ENCODE results near the gene SLC6A12.

The SLC6A12 gene

DNA sequence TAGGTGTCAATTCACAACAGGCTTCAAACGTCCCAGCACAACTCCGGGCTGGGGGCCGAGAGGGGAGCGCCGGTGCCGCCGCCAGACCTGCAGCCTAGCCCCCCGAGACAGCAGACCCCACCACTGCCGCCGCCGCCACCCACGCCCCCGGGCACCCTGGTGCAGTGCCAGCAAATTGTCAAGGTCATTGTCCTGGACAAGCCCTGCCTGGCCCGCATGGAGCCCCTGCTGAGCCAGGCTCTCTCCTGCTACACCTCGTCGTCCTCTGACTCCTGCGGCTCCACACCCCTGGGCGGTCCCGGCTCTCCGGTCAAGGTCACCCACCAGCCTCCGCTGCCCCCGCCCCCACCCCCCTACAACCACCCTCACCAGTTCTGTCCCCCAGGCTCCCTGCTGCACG, 39.4 kb downstream of the SLC6A12 start:
- no peaks in the 10 kb centered on the region for H3K36me3 ChIP-seq (ENCODE audit: insufficient read depth, low read length)
- peaks cover 7% of the 10 kb centered on the region for H3K4me1 ChIP-seq (ENCODE audit: insufficient read depth, low read length)
- no peaks in the 10 kb centered on the region for H3K9me3 ChIP-seq (ENCODE audit: low read length)
- peaks cover 17% of the 10 kb centered on the region for H3K27me3 ChIP-seq (ENCODE audit: insufficient read depth, low read length)
- H3K4me3 ChIP-seq (ENCODE audit: low read length): no peak overlapping the region
- H2AFZ ChIP-seq (ENCODE audit: low read depth, low read length): no peak overlapping the region

DNA sequence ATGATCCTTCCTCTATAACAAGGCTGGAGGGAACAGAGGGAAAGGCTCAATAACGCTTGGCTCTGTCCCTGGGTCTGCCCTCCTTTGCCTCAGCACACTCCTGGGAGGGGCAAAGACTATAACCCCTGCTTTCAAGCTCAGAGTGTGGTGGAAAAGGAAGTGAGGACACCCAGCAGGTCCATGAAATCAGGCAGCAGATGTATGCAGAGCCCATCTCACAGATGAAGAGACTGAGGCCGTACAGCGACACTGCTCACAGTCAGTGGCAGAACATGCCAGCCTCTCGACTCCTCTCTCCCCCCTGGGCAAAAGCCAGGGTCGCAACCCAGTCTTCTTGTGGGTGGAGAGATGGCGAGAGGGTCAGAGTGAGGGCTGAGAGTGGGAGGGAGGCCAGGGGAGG, 39.8 kb downstream of the SLC6A12 start:
- Histone ChIP-seq H3K4me1 (ENCODE audit: insufficient read depth, low read length) (peaks cover 7% of the 10 kb centered on the region), H3K9me3 (ENCODE audit: low read length) (no peaks in the 10 kb centered on the region), H3K4me3 (ENCODE audit: low read length) (no peak overlapping the region), H3K36me3 (ENCODE audit: insufficient read depth, low read length) (no peaks in the 10 kb centered on the region), H3K27me3 (ENCODE audit: insufficient read depth, low read length) (peaks cover 20% of the 10 kb centered on the region), H2AFZ (ENCODE audit: low read depth, low read length) (no peak overlapping the region)

DNA sequence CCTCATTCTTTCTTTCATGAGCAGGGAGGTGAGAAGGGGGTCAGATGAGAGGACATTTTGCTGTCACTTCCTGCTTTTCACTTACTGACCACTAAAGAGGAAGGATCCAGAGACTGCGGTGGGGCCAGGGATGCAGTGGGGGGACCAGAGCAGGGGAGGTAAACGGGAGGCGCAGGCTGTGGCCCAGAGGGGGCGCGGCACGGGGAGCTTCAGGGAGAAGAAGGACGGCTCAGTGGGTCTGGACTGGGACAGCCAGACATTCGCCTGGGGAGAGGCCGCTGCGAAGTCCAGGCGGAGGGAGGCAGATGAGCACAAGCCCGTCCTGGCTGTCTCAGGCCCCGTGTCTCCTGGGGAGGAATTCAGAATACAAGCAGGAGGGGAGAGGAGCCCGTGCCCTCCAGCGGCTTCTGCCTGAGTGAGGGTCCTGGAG, 41.2 kb downstream of the SLC6A12 start:
- H2AFZ ChIP-seq (ENCODE audit: low read depth, low read length): no peak overlapping the region
- no peaks in the 10 kb centered on the region for H3K36me3 ChIP-seq (ENCODE audit: insufficient read depth, low read length)
- H3K27me3 ChIP-seq (ENCODE audit: insufficient read depth, low read length): peaks cover 30% of the 10 kb centered on the region
- no peaks in the 10 kb centered on the region for H3K9me3 ChIP-seq (ENCODE audit: low read length)
- no peak overlapping the region for H3K4me3 ChIP-seq (ENCODE audit: low read length)
- H3K4me1 ChIP-seq (ENCODE audit: insufficient read depth, low read length): peaks cover 7% of the 10 kb centered on the region

DNA sequence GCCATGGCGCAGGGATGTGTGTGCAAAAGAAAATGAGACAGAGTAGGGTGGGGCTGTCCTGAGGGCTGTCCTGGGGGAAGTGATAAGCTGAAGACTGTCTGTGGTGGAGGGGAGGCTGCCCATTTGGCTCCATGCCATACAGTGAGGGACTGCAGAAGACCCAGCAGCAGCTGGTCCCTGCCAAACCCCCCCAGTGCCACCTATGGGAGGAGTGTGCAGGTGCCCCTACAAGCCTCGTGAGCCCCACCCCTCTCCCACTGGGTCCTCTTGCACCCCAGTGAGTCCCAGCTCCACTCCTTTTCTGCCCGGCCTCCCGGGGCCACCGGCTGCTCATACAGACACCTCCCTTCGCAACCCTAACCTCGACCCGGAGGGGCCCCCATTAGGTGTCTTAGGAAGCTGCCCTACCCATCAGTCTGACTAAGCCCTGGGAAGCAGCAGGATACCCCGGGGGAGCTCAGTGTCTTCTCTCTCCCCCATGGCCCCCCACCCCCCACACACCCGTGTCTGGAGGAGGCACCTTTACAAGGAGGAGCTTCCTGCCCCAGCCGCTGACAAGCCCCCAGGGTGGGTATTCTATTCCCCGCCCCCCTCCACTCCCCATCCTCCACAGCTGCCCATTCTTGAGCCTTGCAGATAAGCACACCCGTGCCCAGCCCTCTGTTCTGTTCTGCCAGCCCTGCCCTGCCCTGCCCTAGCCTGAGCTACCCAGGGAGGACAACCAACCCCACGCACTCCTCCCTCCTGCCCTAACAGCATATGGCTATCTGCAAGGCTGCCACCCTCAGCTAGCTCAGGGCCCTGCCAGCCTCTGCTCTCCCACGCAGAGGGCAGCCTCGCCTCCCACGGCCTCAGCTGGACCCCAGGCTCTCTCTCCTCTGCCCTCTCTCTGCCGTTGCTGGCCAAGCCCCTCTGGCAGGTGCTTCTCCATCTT, 41.9 kb downstream of the SLC6A12 start:
- peaks cover 26% of the 10 kb centered on the region for H3K27me3 ChIP-seq (ENCODE audit: insufficient read depth, low read length)
- no peaks in the 10 kb centered on the region for H3K9me3 ChIP-seq (ENCODE audit: low read length)
- no peak overlapping the region for H2AFZ ChIP-seq (ENCODE audit: low read depth, low read length)
- H3K4me1 ChIP-seq (ENCODE audit: insufficient read depth, low read length): peaks cover 7% of the 10 kb centered on the region
- H3K4me3 ChIP-seq (ENCODE audit: low read length): no peak overlapping the region
- H3K36me3 ChIP-seq (ENCODE audit: insufficient read depth, low read length): no peaks in the 10 kb centered on the region

DNA sequence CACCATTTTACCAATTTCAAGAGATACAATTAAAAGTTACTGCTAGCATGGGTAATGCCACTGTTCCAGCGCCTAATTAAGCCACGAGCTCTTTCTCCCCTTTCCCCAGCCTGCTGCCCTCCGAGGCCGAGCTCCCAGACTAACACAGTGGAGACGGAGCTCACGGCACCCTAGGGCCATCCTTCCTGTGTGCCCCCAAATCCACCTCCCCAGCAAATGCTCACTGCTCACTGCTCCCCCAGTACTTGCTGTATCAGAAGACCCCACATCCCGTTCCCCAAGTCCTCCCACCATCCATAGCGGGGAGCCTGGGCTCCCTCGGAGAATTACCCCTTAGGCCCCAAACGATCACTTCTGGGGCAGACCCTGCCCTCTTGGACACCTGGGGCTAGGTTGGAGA, 42.7 kb downstream of the SLC6A12 start:
- Histone ChIP-seq H3K36me3 (ENCODE audit: insufficient read depth, low read length) (no peaks in the 10 kb centered on the region), H3K4me3 (ENCODE audit: low read length) (no peak overlapping the region), H2AFZ (ENCODE audit: low read depth, low read length) (no peak overlapping the region), H3K27me3 (ENCODE audit: insufficient read depth, low read length) (peaks cover 26% of the 10 kb centered on the region), H3K9me3 (ENCODE audit: low read length) (no peaks in the 10 kb centered on the region), H3K4me1 (ENCODE audit: insufficient read depth, low read length) (peaks cover 7% of the 10 kb centered on the region)

DNA sequence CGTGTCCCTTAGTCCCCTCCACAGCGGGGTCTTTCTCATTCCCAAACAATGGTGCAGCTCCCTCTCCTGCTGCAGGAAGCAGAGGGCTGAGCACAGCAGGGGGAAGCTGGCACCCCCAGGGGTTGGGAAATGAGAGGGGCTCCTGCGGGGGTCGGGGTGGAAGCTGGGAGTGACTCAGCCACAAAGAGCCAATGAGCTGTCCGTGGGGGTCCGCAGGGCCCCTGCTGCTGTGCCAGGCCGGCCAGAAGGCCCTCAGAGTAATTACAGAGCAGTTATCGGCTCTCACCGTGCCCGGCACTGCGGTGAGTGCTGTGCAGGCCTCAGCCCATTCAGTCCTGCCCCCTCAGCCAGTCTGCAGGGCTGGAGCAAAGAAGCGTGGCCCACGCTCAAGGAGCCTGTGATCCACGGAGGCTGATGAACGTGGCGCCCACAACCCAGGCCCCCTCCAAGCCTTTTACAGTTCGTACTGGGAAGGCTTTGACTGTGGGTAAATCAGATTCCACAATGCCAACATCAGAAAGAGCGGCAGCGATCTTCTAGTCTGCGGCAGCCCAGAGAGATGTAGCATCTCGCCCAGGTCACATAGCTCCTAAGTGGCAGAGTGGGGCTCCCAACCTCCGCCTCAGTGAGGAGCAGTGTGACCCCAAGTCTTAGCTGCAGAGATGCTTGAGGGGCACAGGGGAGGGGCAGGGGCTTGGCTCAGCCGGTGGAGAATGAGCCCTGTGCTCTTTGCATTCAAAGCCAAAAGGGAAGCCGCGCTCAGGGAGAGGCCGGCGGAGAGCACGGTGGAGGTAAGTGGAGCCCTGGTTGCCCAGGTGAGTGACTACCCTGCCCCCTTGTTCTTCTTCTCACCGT, 43.4 kb downstream of the SLC6A12 start:
- Histone ChIP-seq H3K4me1 (ENCODE audit: insufficient read depth, low read length) (peaks cover 7% of the 10 kb centered on the region), H3K36me3 (ENCODE audit: insufficient read depth, low read length) (no peaks in the 10 kb centered on the region), H3K4me3 (ENCODE audit: low read length) (no peak overlapping the region), H3K27me3 (ENCODE audit: insufficient read depth, low read length) (peaks cover 26% of the 10 kb centered on the region), H3K9me3 (ENCODE audit: low read length) (no peaks in the 10 kb centered on the region), H2AFZ (ENCODE audit: low read depth, low read length) (no peak overlapping the region)

DNA sequence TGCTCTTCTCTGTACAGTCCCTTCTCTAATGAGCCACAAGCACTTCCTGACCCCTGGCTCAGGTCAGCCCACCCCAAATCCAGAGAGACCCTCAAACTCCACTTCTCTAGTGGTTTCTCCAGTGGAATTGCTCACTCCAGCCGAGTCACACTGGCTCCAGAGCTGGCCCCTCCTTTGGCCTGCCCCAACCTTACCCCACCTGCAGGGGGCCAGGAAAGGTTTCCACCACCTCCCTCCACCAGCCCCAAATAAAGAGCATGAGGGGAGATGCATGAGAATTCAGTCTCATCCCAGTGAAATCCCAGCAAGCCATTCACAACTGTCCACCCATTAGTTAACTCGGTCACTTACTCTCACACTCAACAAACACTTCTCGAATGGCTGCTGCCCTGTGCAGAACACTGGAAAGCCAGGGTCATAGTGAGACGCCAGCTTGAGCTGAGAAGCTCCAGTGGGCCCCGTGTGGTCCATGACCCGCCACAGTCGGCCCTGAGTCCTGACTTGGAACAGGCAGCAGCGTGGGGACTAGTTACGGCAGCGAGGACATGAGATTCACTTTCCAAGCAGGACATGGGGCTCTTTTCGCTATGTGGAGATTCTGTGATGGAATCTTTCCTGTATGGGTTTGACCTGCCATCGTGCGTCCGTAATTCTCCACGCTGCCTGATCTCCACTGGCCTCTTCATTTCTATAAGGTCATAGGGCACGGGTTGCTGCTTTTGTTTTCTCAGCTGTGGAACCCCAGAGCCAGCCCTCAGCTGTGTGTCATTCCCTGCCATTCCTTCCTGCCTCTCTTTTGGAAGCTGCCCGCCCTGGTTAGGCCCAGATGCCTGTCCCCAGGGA, 44.2 kb downstream of the SLC6A12 start:
- H3K9me3 ChIP-seq (ENCODE audit: low read length): no peaks in the 10 kb centered on the region
- H2AFZ ChIP-seq (ENCODE audit: low read depth, low read length): no peak overlapping the region
- H3K4me3 ChIP-seq (ENCODE audit: low read length): no peak overlapping the region
- H3K36me3 ChIP-seq (ENCODE audit: insufficient read depth, low read length): no peaks in the 10 kb centered on the region
- H3K27me3 ChIP-seq (ENCODE audit: insufficient read depth, low read length): peaks cover 22% of the 10 kb centered on the region
- peaks cover 7% of the 10 kb centered on the region for H3K4me1 ChIP-seq (ENCODE audit: insufficient read depth, low read length)

DNA sequence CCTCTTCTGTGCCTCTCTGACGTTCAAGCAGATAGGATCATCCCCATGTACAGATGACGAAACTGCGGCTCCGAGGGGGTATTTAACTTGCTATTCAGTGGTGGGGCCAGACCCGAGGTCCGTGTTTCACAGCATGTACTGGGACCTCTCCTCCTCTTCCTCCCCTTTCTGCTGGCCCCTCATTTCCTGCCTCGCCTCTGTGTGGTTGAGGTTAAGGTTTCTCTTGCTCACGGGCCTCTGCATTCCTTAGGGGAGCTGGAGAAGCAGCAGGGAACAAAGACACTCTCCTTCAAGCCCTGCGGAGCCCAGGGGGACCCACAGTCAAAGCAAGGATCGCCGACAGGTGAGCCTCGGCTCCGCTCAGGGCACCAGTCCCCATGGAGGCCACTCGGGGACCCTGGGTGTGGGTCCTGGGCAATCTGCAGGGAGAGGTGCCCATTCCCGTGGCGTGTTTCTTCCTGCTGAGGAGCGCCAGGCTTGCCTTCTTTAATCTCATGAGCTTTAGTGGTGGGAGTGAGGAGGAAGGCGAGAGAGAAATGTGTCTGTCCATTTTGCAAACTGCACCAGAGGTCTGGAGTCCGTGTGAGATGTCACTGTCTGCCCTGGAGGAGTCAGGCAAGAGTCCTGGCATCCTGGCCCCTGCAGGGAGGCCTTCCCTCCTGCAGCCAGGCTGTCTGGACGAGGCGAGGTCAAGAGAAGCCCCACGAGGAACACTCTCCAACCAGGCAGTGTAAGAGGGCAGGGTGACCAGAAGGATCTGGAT, 45.0 kb downstream of the SLC6A12 start:
- peaks cover 7% of the 10 kb centered on the region for H3K4me1 ChIP-seq (ENCODE audit: insufficient read depth, low read length)

DNA sequence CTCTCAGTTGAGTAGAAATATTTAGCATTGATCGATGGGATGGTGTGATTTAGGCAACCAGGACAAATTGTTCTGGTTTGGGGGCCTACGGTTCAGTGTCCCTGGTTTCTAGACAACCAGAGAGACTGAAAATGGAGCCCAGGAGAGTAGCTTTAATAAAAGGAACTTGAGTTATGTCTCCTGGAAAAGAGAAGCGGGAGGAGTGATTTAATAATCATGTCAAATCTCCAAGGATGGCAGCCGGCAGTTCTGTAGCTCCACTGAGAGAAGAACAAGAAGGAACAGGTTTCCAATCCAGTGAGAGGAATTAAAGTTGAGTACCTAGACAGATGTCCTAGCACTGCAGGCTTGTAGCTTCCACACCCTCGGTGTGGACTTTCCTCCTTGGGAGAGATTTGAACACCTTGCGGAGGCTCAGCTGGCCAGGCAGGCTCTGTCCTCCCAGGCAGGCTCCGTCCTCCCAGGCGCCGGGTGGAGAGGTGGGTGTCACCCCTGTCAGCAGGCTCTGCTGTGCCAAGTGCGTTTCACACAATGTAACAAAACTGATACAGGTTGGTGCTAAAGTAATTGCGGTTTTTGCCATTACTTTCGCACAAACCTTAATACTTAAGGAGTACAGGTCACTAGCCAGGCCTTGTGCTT, 45.9 kb downstream of the SLC6A12 start:
- Histone ChIP-seq H3K4me1 (ENCODE audit: insufficient read depth, low read length) (peaks cover 7% of the 10 kb centered on the region), H3K9me3 (ENCODE audit: low read length) (no peaks in the 10 kb centered on the region), H3K27me3 (ENCODE audit: insufficient read depth, low read length) (peaks cover 22% of the 10 kb centered on the region), H2AFZ (ENCODE audit: low read depth, low read length) (no peak overlapping the region), H3K4me3 (ENCODE audit: low read length) (no peak overlapping the region), H3K36me3 (ENCODE audit: insufficient read depth, low read length) (no peaks in the 10 kb centered on the region)

More for the DNA sequence above, 45.0 kb downstream of the SLC6A12 start:
- no peak overlapping the region for H3K4me3 ChIP-seq (ENCODE audit: low read length)
- no peaks in the 10 kb centered on the region for H3K36me3 ChIP-seq (ENCODE audit: insufficient read depth, low read length)
- peaks cover 22% of the 10 kb centered on the region for H3K27me3 ChIP-seq (ENCODE audit: insufficient read depth, low read length)
- no peaks in the 10 kb centered on the region for H3K9me3 ChIP-seq (ENCODE audit: low read length)
- no peak overlapping the region for H2AFZ ChIP-seq (ENCODE audit: low read depth, low read length)

DNA sequence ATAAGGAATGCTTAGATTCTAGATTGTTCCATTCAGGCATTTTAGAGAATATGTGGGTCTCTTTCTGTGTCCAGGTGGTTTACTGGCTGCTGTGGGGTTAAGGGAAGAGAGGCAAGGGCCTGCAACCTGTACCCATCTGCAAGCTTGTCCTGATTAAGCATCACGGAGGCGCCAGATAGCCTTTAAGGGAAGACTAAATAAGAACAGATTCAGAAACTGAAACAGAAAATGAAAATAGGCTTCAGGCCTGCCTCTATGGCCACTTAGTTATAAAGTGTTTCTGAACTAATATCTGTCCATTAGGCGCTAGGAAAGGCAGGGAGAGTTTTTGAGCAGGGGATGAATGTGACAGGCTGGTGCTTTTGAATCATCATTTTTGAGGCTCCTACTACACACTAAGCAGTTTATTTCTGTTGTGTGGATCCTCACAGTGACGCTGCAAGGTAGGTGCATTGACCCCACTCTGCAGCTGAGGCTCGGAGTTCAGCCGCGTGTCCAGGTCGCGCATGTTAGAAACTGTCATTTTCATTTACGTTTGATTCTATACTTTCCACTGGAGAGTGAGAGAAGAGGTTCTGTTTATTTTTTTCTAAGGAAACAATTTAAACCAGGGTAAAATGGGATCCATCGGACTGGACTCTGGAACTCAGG, 47.4 kb downstream of the SLC6A12 start:
- Histone ChIP-seq H3K27me3 (ENCODE audit: insufficient read depth, low read length) (peaks cover 18% of the 10 kb centered on the region), H3K36me3 (ENCODE audit: insufficient read depth, low read length) (no peaks in the 10 kb centered on the region), H2AFZ (ENCODE audit: low read depth, low read length) (no peak overlapping the region), H3K9me3 (ENCODE audit: low read length) (no peaks in the 10 kb centered on the region), H3K4me3 (ENCODE audit: low read length) (no peak overlapping the region), H3K4me1 (ENCODE audit: insufficient read depth, low read length) (peaks cover 7% of the 10 kb centered on the region)

DNA sequence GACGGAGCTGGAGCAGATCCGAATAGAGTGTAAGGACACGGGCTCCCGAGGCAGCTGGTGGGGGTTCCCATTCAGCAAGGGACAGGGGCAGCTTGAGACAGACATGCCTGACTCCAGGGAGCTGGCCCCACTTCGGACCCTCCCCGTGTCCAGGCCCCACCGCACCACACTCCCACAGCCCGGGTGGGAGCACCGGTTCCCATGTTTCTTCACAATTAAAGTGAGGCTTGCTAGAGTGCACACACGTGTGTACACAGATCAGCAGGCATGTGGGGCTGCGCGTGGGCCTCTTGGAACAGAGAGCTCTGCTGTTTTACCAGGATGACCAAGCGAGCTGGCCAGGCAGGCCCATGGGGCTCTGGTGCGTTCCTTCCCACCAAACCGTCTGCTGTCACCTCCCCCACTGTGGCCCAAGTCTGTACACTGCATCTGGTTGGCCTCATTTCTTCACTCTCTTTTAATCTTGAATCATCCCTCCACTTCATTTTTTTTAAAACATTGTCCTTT, 48.0 kb downstream of the SLC6A12 start:
- peaks cover 13% of the 10 kb centered on the region for H3K27me3 ChIP-seq (ENCODE audit: insufficient read depth, low read length)
- no peak overlapping the region for H3K4me3 ChIP-seq (ENCODE audit: low read length)
- H3K36me3 ChIP-seq (ENCODE audit: insufficient read depth, low read length): no peaks in the 10 kb centered on the region
- peaks cover 7% of the 10 kb centered on the region for H3K4me1 ChIP-seq (ENCODE audit: insufficient read depth, low read length)
- no peak overlapping the region for H2AFZ ChIP-seq (ENCODE audit: low read depth, low read length)
- no peaks in the 10 kb centered on the region for H3K9me3 ChIP-seq (ENCODE audit: low read length)
